Spleen (tissue), 7 donors: ENCODE data around the gene KAT14.
"Not testable (repeated sequence)": the region's sequence is repeated elsewhere in the genome, so short reads cannot be mapped to it uniquely, and the experiment has no call there.

Source experiments
- CTCF ChIP-seq, 11 experiments: fragments of 200-600 bp in 7 of 11; fragments of 450-650 bp in 4 of 11; sonication (generic) in 4 of 11; IDR thresholded peaks in 8 of 11; conservative IDR thresholded peaks in 3 of 11; 1 replicate in 7 of 11; 2 replicates in 4 of 11; pipeline versions ENCODE4 v1.4.0 to v1.8.0; 2016 to 2021; ENCODE audit warnings: antibody characterized with exemption in 11 of 11, inconsistent platforms in 4 of 11, mild to moderate bottlenecking in 1 of 11
- POLR2A ChIP-seq, 3 donors: fragments of 450-650 bp; IDR thresholded peaks; one replicate each; pipeline ENCODE4 v1.5.1; 2017; ENCODE audit warnings: antibody characterized with exemption in 3 of 3, mild to moderate bottlenecking in 1 of 3
- POLR2AphosphoS5 ChIP-seq, 3 donors: sonication (generic); formaldehyde crosslinking; IDR thresholded peaks; one replicate each; pipeline ENCODE4 v1.5.1; 2017; ENCODE audit warnings: antibody characterized with exemption in 3 of 3
- donor health status: DM: no; HTN: no; CAD: no; lungs with moderate emphysema.
- donor health status: DM: no; HTN: no; CAD: no.
- donor health status: DM: no; HTN: no; CAD: no.

GRCh38 chr20:18203700-18204099 is 66.0 kb downstream of the KAT14 start:
- not testable (repeated sequence) for TF ChIP-seq CTCF (IDR thresholded peaks at IDR 0.05 in 8 of 11, conservative IDR thresholded peaks at IDR 0.05 in 3 of 11); POLR2A (IDR thresholded peaks at IDR 0.05); POLR2AphosphoS5 (IDR thresholded peaks at IDR 0.05)
